Stimulated activated CD4-positive, alpha-beta T cell treated with anti-CD3 and anti-CD28 coated beads, Interleukin-12 subunit alpha, Interleukin-12 subunit beta, amount 100 ng/mL, for 48 hours (primary cell): ENCODE measurements around the gene MCM5.
A peak's percentile ranks its signal among the peaks of the same experiment; 100 is the strongest.
"Not testable (repeated sequence)": the region's sequence is repeated elsewhere in the genome, so short reads cannot be mapped to it uniquely, and the experiment has no call there.

ENCODE experiments used
- DNase-seq, 3 donors: peaks; one replicate each; pipeline ENCODE4 v3.0.0-alpha.2; 2020; ENCODE audit warnings: low read depth in 2 of 3, low spot score in 1 of 3

The MCM5 gene

DNA sequence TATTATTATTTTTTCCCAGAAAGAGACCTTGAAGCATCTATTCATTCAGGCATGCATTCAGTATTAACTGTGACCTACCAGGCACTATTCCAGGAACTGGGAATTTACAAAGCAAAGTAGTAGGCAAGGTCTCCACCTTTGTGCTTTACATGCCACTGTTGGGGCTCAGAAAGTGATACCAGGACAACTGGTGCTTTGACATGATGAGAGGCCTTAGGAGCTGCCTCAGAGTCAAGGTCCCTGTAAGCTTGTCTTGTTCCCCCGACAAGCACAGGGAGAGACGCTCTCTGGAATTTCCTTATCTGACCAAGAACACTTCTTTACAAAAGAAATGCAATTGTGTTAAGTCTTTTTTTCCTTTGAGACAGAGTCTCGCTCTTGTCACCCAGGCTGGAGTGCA lies 21.3 kb upstream of the MCM5 start:
- DNase-seq: no peak

DNA sequence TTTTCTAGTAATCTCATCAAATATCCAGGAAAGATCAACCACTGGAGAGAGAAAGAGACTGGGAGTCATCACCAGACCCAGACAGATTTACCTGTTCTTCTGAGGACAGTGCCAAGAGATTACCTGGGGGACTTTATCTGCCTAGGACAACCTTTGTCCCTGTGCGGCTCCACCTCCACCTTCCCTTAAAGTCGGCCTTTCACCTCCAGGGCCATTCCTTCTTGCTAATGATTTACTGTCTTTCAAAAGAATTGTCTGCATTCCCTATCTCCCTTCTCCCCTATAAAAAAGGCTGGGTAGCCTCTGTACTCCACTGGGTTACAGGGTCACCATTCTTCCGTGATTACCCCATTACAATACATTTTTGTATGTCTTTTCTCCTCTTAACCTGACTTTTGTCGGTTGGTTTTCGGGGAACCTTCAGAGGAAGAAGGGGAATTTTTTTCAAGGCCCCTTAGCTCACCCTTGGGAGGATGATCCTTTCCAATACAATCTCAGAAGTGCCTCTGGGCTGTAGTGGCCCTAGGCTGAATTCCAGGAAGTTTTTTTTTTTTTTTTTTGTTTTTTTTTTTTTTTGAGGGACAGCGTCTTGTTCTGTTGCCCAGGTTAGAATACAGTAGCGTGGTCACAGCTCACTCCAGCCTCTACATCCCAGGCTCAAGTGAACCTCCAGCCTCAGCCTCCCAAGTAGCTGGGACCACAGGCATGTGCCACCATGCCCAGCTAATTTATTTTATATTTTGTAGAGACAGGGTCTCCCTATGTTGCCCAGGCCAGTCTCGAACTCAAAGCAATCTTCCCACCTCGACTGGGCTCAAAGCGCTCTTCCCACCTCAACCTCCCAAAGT lies 20.6 kb upstream of the MCM5 start:
- DNase-seq: no peak

DNA sequence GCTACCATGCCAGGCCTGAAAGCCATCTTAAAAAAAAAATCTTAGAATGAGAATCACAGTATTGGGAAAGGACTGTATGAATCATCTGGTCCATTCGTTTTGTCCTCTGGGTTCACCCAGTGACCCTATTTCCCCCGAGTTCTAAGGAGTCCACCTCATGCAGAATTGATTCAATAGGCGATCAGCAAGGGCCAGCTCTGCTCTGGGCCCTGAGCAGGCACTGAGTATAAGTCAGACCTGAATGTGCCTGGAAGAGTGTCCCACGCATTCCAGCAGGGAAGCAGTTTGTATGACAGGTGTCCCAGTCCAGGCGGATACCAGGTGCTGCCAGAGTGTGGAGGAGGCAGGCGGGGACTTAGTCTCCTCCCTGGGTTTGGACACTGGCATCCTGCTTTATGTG lies 19.9 kb upstream of the MCM5 start:
- DNase-seq: no peak

DNA sequence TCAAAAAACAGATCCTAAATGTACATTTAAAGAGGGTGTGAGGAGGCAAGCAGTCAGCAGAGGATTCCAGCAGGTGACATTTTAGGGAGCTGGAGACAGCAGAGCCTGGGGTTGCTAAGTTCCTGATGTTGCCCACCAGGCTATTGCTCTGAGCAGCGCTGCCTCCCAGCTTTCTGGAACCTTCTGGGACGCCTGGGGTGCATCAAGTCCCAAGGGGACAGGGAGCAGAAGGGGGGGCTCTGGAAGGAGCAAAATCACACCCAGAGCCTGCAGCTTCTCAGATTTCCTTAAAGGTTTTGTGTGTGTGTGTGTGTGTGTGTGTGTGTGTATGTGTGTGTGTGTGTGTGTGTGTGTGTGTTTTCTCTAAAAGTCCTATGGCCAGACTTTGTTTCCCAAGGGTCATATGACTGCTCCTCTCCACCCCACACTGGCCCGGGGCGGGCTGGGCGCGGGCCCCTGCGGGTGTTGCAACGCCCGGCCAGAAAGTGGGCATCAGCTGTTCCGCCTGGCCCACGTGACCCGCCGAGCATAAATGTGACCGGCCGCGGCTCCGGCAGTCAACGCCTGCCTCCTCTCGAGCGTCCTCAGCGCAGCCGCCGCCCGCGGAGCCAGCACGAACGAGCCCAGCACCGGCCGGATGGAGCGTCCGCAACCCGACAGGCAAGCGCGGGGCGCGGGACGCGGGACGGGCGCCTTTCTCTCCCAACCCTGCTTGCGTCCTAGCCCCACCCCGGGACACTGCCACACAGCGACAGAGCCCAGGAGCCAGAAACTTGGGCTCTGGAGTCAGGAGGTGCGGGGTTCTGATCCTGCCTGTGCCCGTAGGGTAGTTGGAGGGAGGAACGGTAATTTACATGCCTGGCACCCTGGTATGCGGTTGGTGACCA lies 19.2 kb upstream of the MCM5 start, which contains the start of gene HMOX1:
Gene HMOX1 (plus strand): TSS at position 560 of the 887 bp plus-strand sequence. CDS start 78 bp downstream, at position 638.
- peak; percentile 11 to 48 (median 28) for DNase-seq

DNA sequence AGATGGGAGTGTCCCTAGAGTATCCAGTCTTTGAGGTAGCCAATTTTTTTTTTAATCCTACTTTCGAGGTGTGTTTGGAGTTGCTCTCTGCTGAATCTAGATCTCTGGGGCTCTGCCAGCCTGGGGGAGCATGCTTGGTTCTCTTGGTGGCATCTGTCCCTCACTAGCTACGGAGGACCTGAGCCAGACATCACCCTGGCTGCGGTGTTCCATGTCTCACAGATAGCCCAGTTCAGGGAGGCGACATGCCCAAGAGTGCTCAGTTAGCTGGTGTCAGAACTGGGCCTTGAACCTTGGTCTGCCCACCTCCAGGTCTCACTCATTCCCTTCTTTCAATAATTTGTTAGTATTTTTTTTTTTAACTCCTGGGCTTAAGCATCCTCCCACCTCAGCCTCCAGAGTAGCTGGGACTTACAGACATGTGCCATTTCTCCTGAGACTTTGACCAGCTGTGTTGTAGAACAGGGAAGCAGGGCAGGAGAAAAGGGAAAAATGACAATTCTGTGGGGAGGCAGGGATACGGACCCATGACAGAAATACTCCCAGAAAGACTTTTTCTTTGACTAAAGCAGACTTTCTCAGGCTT lies 18.4 kb upstream of the MCM5 start:
- no peak for DNase-seq

DNA sequence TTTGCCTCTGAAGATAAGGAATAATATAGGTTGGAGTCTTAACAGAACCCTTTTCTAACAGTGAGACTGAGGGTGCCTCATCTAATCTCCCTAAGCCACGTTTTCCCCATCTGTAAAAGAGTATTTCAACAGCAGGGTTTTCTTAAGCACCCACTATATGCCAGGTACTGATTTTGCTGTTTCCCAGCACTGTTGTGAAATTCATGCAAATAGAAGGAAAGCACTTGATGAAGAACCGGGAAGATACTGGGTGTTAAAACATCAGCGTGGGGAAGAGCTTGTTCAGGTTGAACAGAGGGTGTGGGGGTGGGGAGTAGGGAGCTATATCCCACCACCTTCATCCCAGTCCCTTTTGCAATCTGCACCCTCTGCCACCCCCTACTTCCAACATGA lies 16.3 kb upstream of the MCM5 start:
- no peak for DNase-seq

DNA sequence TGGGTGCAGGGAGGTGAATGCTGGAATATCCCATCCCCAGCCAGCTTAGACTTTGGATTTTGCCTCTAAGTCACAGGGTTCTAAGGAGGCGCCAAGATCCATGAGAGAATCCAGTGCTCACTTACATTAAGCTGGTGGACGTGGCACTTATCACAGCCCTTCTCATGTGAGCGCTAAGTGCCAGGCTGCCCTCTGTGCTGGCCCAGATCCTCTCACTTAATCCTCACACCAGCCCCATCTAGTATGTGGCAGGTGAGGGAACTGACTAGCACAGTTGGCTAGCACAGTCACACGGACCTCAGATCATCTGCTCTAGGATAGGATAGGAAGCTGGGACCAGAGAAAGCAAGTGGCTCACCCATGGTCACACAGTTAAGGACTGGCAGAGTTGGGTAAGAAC lies 15.4 kb upstream of the MCM5 start:
- DNase-seq: no peak

DNA sequence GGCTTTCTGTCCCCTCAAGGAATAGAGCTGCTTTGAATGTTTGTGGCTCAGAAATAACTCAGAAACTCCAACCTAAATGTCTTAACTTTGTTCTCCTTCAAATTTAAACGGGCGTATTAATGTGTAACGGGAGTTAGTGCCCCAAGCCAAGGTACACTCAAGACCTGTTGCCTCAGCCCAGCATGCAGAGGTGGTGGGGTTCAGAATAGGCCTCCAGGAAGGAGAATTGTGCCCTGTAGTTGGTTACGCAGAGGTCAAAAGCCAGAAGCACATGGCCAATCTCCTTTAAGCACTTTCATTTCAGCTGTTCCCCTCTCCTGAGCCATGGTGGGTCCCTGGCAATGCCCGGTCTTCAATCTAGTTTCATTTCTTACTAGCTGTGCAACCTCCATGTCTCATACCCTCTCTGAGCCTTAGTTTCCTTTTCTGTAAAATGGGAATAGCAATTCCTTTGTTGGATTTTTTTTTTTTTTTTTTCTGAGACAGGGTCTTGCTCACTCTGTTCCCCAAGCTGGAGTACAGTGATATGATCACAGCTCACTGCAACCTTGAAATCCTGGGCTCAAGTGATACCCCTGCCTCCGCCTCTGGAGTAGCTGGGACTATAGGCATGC lies 14.9 kb upstream of the MCM5 start:
- no peak for DNase-seq

DNA sequence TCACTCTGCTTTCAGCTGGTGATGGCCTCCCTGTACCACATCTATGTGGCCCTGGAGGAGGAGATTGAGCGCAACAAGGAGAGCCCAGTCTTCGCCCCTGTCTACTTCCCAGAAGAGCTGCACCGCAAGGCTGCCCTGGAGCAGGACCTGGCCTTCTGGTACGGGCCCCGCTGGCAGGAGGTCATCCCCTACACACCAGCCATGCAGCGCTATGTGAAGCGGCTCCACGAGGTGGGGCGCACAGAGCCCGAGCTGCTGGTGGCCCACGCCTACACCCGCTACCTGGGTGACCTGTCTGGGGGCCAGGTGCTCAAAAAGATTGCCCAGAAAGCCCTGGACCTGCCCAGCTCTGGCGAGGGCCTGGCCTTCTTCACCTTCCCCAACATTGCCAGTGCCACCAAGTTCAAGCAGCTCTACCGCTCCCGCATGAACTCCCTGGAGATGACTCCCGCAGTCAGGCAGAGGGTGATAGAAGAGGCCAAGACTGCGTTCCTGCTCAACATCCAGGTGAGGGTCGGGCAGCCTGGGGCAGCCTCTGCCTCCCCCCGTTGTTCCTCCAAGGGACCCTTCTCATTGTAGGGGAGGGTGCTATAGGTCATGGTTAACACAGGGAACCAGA lies 13.2 kb upstream of the MCM5 start:
- no peak for DNase-seq

DNA sequence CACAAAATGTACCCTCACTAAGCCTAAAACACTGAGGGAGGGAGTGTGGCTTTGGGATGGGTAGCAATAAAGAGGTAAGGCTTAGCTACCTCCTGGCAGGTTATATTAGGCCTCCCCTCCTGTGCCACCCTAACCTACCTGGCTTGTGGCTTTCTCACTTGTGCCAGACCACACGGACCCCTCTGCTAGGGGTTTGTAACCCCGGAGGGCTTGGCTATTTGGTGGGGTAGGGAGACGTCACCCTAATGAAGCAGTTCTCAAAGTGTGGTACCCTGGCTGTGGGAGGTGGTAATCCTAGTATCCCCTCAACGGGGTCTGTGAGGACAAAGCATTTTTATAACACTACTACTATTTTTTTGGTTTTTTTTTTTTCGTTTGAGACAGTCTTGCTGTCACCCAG lies 9.0 kb upstream of the MCM5 start:
- no peak for DNase-seq

DNA sequence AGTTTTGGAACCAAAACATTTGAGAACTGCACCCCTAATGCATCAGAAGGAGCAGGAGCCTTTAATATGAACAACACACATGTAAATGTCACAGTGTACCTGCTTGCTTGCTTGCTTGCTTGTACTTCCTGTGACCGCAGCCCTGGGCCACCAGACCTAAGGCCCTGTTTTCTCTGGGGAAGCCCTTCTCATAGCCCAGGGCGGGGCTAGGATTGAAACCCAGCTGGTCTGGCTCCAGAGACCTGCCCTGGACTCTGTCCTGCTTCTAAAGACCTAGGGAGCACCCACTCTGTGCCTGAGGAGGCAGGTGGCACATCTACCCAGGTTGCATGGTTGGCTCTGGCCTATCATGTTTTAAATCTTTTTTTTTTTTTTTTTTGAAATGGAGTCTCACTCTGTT lies 7.6 kb upstream of the MCM5 start:
- DNase-seq: no peak

DNA sequence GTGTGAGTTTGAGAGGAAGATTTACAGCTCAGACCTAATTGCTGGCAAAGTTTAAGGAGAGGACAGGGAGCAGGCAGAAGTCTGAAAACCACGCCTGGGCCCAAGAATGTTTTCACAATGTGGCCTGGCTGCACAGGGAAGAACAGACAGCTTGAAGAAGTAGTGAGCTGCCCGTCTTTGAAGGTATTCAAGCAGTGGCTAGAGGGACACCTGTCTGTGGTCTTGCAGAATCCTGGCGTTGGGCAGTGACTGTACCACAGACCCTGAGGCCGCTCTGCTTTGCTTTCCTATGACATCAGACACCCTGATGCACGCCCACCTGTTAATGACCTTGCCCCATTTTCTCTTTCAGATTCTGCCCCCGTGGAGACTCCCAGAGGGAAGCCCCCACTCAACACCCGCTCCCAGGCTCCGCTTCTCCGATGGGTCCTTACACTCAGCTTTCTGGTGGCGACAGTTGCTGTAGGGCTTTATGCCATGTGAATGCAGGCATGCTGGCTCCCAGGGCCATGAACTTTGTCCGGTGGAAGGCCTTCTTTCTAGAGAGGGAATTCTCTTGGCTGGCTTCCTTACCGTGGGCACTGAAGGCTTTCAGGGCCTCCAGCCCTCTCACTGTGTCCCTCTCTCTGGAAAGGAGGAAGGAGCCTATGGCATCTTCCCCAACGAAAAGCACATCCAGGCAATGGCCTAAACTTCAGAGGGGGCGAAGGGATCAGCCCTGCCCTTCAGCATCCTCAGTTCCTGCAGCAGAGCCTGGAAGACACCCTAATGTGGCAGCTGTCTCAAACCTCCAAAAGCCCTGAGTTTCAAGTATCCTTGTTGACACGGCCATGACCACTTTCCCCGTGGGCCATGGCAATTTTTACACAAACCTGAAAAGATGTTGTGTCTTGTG lies 6.6 kb upstream of the MCM5 start:
- no peak for DNase-seq

DNA sequence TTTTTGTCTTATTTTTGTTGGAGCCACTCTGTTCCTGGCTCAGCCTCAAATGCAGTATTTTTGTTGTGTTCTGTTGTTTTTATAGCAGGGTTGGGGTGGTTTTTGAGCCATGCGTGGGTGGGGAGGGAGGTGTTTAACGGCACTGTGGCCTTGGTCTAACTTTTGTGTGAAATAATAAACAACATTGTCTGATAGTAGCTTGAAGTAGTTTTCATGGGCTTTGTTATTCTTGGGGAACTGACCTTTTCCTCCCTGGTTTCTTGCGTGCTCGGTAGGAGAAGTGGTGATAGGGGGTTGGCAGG lies 6.0 kb upstream of the MCM5 start:
- DNase-seq: no peak

DNA sequence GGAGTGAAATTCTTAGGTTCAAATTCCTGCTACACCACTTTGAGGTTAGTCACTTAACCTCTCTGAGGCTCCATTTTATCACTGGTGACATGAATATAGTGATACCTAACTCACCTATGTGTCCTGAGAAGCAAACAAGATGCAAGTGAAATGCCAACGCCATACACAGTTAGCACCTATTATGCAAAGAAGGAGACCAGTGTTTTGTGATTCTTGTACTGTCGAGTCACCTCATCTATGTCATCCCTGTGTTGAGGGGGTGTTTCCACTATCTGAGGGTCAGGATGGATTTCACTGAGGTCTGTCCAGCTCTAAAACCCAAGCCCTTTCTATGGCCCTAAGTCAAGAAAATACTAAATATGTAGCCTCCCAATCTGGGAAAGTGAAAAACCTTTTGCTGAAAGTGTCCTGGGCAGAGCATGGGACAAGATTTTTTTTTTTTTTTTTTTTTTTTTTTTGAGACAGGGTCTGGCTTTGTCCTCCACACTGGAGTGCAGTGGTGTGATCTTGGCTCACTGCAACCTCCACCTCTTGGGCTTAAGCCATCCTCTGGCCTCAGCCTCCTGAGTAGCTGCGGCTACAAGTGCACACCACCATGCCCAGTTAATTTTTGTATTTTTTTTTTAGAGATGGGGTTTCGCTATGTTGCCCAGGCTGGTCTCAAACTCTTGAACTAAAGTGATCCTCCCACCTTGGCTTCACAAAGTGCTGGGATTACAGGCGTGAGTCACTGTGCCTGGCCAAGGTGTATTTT lies 5.0 kb upstream of the MCM5 start:
- no peak for DNase-seq

DNA sequence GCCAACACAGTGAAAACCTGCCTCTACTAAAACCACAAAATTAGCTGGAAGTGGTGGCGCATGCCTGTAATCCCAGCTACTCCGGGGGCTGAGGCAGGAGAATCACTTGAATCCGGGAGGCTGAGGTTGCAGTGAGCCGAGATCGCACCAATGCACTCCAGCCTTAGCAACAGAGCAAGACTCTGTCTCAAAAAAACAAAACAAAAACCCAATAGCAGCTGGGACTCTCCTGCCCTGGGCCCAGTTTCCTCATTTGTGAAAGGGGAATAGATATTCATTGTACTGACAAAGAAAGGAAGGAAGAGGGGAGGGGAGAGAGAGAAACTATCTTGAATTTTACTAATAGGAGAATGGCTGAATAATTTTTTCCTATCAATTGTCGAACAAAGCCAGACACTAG lies 3.3 kb upstream of the MCM5 start:
- not testable (repeated sequence) for DNase-seq

DNA sequence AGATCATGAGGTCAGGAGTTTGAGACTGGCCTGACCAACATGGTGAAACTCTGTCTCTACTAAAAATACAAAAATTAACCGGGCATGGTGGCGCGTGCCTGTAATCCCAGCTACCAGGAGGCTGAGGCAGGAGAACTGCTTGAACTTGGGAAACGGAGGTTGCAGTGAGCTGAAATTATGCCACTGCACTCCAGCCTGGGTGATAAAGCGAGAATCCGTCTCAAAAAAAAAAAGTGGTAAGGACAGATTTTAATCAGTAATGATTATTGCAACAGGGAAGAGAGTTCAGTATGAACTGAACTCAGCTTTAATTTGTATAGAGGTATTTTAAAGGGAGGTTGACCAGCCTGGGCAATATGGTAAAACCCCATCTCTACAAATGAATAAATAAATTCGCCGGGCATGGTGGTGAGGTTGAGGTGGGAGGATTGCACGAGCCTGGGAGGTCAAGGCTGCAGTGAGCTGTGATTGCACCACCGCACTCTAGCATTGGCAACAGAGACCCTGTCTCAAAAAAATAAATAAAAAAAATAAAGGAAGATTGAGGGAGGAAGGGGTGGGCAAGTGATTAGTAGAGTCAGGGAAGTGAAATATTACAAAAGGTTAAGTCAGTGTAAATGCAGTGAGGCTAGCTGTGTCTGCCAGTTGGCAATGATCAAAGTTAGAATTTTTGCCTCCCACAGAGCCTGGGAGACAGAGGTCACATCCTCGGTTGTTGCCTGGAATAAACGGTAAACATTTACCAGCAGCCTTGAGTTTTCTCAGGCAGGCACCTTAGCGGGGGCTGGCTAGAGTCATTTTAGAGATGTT lies 2.6 kb upstream of the MCM5 start:
- no peak for DNase-seq

DNA sequence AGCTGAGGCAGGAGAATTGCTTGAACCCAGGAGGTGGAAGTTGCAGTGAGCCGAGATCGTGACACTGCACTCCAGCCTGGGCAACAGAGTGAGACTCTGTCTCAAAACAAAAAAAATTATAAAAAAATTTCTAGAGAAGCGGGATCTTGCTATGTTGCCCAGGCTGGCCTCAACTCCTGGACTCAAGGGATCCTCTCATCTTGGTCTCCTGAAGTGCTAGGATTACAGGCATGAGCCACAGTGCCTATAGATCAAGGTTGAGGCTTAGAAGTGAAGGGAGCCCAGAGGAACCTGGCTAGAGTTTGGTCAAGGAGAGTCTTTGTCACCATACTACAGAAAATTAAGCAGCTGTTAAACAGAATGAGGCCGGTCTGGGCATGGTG lies 1.4 kb upstream of the MCM5 start:
- no peak for DNase-seq

DNA sequence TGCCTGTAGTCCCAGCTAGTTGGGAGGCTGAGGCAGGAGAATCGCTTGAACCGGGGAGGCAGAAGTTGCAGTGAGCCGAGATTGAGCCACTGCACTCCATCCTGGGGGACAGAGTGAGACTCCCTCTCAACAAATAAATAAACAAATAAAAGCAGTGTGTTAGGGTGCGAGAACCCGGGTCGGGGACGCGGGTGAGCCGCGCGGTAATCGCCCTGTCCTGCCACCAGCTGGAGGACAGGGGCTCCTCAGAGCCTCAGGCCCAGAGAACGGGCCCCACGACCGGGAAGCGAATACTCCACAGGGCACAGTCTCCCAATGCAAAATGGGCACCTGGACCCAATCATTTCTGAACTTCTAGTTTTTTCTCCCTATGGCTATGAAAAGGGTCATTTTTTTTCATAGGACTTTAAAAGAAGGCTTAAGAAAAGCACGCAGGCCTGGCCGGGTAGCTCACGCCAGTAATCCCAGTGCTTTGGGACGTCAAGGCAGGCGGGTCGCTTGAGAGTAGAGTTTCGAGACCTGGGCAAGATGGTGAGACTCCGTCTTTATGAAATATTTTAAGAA lies 744 bp upstream of the MCM5 start:
- peak in 1 of 3 donors; percentile 13 for DNase-seq

DNA sequence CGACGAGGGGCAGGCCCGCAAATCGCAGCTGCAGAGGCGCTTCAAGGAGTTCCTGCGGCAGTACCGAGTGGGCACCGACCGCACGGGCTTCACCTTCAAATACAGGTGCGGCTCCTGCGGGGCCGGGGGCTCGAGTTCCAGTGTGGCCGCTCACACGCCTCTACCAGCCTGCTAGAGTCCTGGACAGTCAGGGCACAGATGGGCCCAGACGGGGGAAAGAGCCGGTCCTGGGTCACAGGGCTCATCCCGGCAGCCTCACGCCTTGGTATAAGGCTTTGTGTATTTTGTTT lies 506 bp downstream of the MCM5 start:
- no peak for DNase-seq
